HL-60 (cell line): ENCODE measurements around the gene BCAR1.

Experiments
- DNase-seq, 2 experiments: peaks; one replicate each; pipeline ENCODE4 v3.0.0-alpha.2; 2010 to 2020; ENCODE audit warnings: low read depth in 1 of 2, low spot score in 1 of 2
- H3K27ac ChIP-seq: fragments of 250-450 bp; sonication (Bioruptor Pico); replicated peaks from 2 replicates; pipeline ENCODE4 v1.5.1; 2020; ENCODE audit warnings: mild to moderate bottlenecking, moderate library complexity
- H3K27me3 ChIP-seq: fragments of 250-450 bp; sonication (Bioruptor Pico); 2 replicates; pipeline ENCODE4 v1.5.1; 2021; ENCODE audit warnings: mild to moderate bottlenecking, moderate library complexity; ENCODE audit not compliant: insufficient read depth, poor library complexity, severe bottlenecking
- H3K4me3 ChIP-seq: replicated peaks from 2 replicates; pipeline ENCODE4 v1.5.1; 2011; ENCODE audit warnings: mild to moderate bottlenecking, control low read depth, low read length; ENCODE audit not compliant: insufficient read depth
- CTCF ChIP-seq: IDR thresholded peaks from one replicate; pipeline ENCODE4 v1.5.1; 2011; ENCODE audit warnings: low read length, control low read depth, inconsistent platforms; ENCODE audit not compliant: insufficient read depth
- GABPA ChIP-seq: IDR thresholded peaks from 2 replicates; pipeline ENCODE4 v1.6.1; 2012; ENCODE audit warnings: low read depth
- POLR2AphosphoS5 ChIP-seq: IDR thresholded peaks from 2 replicates; pipeline ENCODE4 v1.6.1; 2012; ENCODE audit warnings: low read depth
- SPI1 ChIP-seq: IDR thresholded peaks from 2 replicates; pipeline ENCODE4 v1.6.1; 2012; ENCODE audit warnings: low read depth, mild to moderate bottlenecking, borderline replicate concordance
- TF ChIP-seq, protein P1 (sequence below): IDR thresholded peaks from 2 replicates; pipeline ENCODE4 v1.6.1; 2012; ENCODE audit warnings: low read depth; ENCODE audit not compliant: insufficient replicate concordance

BCAR1 gene

GRCh38 chr16:75249441-75249840, 2.0 kb downstream of the BCAR1 start:
- H3K4me3 ChIP-seq: no peak overlapping the region
- no peak overlapping the region for H3K27ac ChIP-seq
- peaks cover 67% of the 10 kb centered on the region for H3K27me3 ChIP-seq
- TF ChIP-seq GABPA (no peak), CTCF (no peak), POLR2AphosphoS5 (no peak), SPI1 (no peak)
- TF ChIP-seq, protein P1, sequence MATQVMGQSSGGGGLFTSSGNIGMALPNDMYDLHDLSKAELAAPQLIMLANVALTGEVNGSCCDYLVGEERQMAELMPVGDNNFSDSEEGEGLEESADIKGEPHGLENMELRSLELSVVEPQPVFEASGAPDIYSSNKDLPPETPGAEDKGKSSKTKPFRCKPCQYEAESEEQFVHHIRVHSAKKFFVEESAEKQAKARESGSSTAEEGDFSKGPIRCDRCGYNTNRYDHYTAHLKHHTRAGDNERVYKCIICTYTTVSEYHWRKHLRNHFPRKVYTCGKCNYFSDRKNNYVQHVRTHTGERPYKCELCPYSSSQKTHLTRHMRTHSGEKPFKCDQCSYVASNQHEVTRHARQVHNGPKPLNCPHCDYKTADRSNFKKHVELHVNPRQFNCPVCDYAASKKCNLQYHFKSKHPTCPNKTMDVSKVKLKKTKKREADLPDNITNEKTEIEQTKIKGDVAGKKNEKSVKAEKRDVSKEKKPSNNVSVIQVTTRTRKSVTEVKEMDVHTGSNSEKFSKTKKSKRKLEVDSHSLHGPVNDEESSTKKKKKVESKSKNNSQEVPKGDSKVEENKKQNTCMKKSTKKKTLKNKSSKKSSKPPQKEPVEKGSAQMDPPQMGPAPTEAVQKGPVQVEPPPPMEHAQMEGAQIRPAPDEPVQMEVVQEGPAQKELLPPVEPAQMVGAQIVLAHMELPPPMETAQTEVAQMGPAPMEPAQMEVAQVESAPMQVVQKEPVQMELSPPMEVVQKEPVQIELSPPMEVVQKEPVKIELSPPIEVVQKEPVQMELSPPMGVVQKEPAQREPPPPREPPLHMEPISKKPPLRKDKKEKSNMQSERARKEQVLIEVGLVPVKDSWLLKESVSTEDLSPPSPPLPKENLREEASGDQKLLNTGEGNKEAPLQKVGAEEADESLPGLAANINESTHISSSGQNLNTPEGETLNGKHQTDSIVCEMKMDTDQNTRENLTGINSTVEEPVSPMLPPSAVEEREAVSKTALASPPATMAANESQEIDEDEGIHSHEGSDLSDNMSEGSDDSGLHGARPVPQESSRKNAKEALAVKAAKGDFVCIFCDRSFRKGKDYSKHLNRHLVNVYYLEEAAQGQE: no peak
- DNase-seq: no peak

- TF ChIP-seq CTCF: no peak
- TF ChIP-seq SPI1: no peak
- no peak for TF ChIP-seq POLR2AphosphoS5
- TF ChIP-seq, protein P1: no peak
- no peak for TF ChIP-seq GABPA
- peaks cover 60% of the 10 kb centered on the region for H3K27me3 ChIP-seq
- DNase-seq: no peak
- no peak overlapping the region for H3K4me3 ChIP-seq
- no peak overlapping the region for H3K27ac ChIP-seq
These were observed 2.7 kb downstream of the BCAR1 start for GRCh38 chr16:75248536-75249380.

GRCh38 chr16:75248142-75248535, 3.3 kb downstream of the BCAR1 start:
- TF ChIP-seq CTCF (no peak), GABPA (no peak), POLR2AphosphoS5 (no peak), SPI1 (no peak)
- TF ChIP-seq, protein P1: no peak
- Histone ChIP-seq H3K27me3 (peaks cover 54% of the 10 kb centered on the region), H3K27ac (no peak overlapping the region), H3K4me3 (no peak overlapping the region)
- no peak for DNase-seq
